ENCODE measurements around the gene FGD6.

FGD6 gene

DNA sequence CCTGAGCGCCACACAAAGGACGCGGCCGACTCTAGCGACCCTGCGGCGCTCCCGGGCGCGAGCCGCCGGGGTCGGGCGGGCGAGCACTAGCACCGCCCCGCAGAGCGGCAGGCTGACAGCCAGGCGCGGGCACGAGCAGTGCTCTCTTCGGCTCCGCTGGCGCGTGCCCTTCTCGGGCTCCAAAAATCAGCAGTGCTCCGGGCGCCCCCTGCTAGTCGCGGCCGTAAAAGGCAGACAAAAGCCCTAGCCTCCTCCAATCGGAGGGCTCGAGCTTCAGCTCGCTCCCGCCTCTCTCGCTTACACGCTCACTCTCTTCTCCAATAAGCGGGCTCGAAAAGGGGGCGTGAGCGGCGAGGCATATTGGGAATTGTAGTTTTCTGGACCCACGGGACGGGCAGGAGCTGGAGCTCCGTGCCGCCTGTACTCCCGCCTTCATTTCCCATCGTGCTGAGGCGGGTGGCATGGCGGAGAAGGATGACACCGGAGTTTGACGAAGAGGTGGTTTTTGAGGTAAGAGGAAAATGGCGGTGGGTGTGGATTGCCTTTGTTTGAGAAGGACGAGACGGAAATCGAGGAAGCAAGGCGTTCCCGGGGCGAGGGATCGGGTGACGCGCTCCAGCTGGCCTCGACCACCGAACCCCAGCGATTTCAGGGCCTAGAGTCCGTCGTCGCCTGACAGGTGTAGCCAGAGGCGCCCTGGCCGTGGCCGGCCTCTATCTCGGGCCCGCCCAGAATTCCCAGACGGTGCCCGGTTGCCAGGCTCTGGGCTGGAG is at the start of gene FGD6, which contains the start of gene VEZT:
Gene FGD6, minus strand, starts transcription at position 91 of the 773 bp plus-strand sequence. CDS start 227 bp downstream, outside the sequence.
Gene VEZT, plus strand, starts transcription at position 431 of the 773 bp plus-strand sequence. Its CDS starts 44 bp downstream, at position 475.
- Mint-ChIP-seq H3K27me3 (no peaks in the 10 kb centered on the region), H3K4me3 (peak within 1 kb of the TSS; percentile 87 to 93), H3K9me3 (no peaks in the 10 kb centered on the region), H3K36me3 (peaks cover 5 to 13% of the 10 kb centered on the region in 2 donors), H3K27ac (peak within 1 kb of the TSS; percentile 96), H3K4me1 (peaks cover 10 to 28% of the 10 kb centered on the region in 2 donors)
- ATAC-seq (replicated peaks) (peak; percentile 90 to 95), DNase-seq (peak; percentile 99)

DNA sequence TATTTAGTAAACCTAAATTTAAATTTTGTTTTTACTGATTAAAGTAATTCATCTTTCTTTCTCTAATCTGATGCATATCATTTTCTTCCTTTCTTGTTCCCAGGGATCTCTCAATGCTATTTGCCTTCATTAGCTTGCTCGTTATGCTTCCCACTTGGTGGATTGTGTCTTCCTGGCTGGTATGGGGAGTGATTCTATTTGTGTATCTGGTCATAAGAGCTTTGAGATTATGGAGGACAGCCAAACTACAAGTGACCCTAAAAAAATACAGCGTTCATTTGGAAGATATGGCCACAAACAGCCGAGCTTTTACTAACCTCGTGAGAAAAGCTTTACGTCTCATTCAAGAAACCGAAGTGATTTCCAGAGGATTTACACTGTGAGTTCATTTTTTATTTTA is 49.0 kb upstream of the FGD6 start:
- no peak for ATAC-seq (replicated peaks)
- no peaks in the 10 kb centered on the region for H3K4me1 Mint-ChIP-seq

DNA sequence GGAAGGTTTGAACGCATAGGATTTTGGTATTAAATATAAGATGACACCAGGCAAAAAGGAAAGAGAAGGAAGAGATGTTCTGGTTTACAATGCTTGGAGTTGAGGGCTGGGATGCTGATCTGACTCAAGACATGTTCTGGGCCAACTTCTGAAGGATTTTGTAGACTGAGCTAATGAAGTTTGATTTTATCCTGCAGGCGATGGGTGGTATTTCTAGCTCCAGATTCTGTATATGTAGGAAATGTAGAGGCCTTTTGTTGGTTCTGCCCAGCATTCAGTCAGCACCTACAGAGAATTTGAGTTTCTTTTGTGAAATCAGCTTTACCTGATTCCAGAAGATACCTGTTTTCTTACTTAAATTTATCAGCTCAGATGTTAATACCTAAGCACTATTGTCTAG is 48.5 kb upstream of the FGD6 start:
- Mint-ChIP-seq H3K36me3 (peaks cover 13 to 27% of the 10 kb centered on the region in 2 donors), H3K4me3 (no peak overlapping the region), H3K4me1 (no peaks in the 10 kb centered on the region), H3K27ac (no peak overlapping the region), H3K9me3 (no peaks in the 10 kb centered on the region), H3K27me3 (no peaks in the 10 kb centered on the region)
- ATAC-seq (replicated peaks) (no peak), DNase-seq (no peak)

More for the DNA sequence above, 49.0 kb upstream of the FGD6 start:
- Mint-ChIP-seq H3K4me3 (no peak overlapping the region), H3K9me3 (no peaks in the 10 kb centered on the region), H3K36me3 (peaks cover 13 to 27% of the 10 kb centered on the region in 2 donors), H3K27me3 (no peaks in the 10 kb centered on the region), H3K27ac (no peak overlapping the region)
- DNase-seq: no peak

DNA sequence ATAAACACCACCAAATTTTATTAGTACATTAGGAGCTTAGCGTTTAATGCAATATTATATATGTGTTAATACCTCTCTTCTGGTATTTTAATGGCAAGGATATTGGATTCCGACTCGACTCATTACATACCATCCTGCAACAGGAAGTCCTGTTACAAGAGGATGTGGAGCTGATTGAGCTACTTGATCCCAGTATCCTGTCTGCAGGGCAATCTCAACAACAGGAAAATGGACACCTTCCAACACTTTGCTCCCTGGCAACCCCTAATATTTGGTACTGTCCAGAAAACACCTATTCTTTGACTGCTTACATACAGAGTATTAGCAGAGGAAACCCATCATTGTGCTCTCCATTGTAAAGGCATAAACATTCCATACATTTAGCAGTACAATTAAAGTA is 45.5 kb upstream of the FGD6 start:
- peaks cover 16 to 36% of the 10 kb centered on the region in 2 donors for H3K36me3 Mint-ChIP-seq

DNA sequence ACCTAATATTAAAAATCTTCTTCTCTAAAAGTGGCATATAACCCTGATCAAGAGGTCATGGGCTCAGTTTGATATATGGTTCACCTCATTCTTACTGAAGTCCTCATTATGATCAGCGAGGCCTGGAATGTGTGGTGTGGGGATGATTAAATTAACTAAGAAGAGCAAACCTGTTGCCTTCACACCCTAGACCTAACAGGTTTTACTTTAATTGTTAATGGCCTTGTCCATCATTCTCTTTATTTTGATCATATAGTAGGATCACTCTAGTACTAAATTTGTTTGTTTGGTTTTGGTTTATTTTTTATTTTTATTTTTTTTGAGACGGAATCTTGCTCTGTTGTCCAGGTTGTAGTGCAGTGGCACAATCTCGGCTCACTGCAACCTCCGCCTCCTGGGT is 43.8 kb upstream of the FGD6 start:
- Mint-ChIP-seq H3K27me3 (no peaks in the 10 kb centered on the region), H3K4me1 (no peaks in the 10 kb centered on the region), H3K36me3 (peaks cover 13 to 37% of the 10 kb centered on the region in 2 donors), H3K9me3 (no peaks in the 10 kb centered on the region), H3K4me3 (no peak overlapping the region), H3K27ac (no peak overlapping the region)
- DNase-seq (no peak), ATAC-seq (replicated peaks) (no peak)

More for the DNA sequence above, 45.5 kb upstream of the FGD6 start:
- Mint-ChIP-seq H3K9me3 (no peaks in the 10 kb centered on the region), H3K27ac (no peak overlapping the region), H3K4me3 (no peak overlapping the region), H3K4me1 (no peaks in the 10 kb centered on the region), H3K27me3 (no peaks in the 10 kb centered on the region)
- ATAC-seq (replicated peaks) (no peak), DNase-seq (no peak)

DNA sequence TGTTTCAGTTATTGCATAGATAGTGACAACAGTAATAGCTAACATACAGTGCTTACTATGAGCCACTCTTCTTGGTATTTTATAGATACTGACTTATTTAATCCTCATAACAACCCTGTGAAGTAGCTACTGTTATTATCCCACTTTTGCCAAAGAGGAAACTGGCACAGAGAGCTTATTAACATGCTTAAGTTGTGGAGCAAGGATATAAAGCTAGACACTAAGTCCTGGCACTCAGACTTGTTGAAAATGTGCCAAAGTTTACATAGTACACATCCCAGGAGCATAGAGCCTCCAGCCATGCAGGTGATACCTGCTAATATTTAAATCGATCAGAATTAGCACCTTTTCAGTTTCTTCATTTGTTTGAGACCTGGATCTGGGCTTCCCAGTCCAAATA is 42.1 kb upstream of the FGD6 start:
- Mint-ChIP-seq H3K9me3 (no peaks in the 10 kb centered on the region), H3K36me3 (peaks cover 22 to 48% of the 10 kb centered on the region in 2 donors), H3K27ac (no peak overlapping the region), H3K4me3 (no peak overlapping the region), H3K4me1 (no peaks in the 10 kb centered on the region), H3K27me3 (no peaks in the 10 kb centered on the region)
- no peak for ATAC-seq (replicated peaks)
- no peak for DNase-seq

DNA sequence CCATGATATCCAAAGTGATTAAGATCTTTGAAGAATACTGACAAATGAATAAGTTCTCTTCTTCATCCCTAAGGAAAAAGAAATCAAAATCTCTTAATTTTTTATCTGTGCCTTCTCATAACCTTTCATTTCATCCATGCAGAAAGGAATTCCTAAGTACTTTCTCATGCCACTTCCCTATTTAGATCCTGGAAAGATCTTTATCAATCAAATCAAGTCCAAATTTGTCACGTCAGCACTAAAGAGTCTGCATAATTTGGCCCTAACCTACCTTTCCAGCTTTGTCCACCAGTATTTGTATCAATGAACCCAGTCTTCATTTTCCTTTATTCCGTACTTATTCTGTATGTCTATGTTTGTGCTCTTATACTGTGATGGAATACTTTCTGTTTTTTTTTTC is 41.5 kb upstream of the FGD6 start:
- ATAC-seq (replicated peaks): no peak

DNA sequence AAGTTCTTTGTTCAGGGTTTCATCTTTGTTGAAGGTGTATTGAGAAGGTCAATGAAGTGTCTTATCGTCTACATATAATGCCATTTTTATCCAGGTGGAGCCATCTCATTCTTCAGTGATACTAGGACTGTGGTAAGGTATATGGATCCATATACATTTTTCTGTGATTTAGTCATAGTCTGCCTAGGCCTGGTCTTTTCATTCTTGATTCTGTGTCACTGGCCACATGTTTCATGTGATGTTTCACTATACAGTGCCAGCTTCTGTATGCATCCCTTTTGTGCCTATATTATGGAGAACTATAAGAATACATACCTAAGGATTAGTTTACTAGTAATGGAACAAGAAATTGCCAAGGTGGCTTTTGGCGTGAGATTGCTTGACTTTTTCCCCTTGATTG is 40.9 kb upstream of the FGD6 start:
- H3K27me3 Mint-ChIP-seq: no peaks in the 10 kb centered on the region
- no peak overlapping the region for H3K4me3 Mint-ChIP-seq
- no peaks in the 10 kb centered on the region for H3K4me1 Mint-ChIP-seq
- H3K36me3 Mint-ChIP-seq: peaks cover 24 to 45% of the 10 kb centered on the region in 2 donors
- no peak overlapping the region for H3K27ac Mint-ChIP-seq
- H3K9me3 Mint-ChIP-seq: no peaks in the 10 kb centered on the region
- ATAC-seq (replicated peaks) (no peak), DNase-seq (no peak)

More for the DNA sequence above, 41.5 kb upstream of the FGD6 start:
- Mint-ChIP-seq H3K9me3 (no peaks in the 10 kb centered on the region), H3K36me3 (peaks cover 22 to 48% of the 10 kb centered on the region in 2 donors), H3K27me3 (no peaks in the 10 kb centered on the region), H3K4me1 (no peaks in the 10 kb centered on the region), H3K4me3 (no peak overlapping the region), H3K27ac (no peak overlapping the region)
- no peak for DNase-seq

DNA sequence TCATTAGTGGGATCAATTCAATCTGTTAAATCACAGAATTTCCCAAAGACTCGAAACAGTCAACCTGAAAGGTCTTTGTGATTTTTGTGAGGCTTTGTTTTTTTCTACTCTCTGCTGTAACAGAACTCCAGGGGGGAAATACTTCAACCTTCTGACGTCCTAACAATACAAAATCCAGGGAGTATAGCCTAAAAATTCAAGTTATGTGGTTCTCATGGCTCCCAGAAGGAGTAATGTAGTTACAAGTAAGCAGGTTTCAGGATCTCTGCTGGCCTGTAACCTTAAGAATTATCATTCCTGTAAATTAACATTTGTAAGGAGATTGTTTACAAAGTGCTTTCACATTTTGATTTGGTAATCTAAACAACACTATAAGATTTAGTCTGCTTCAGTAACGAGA is 40.3 kb upstream of the FGD6 start:
- no peak for ATAC-seq (replicated peaks)
- Mint-ChIP-seq H3K4me1 (no peaks in the 10 kb centered on the region), H3K9me3 (no peaks in the 10 kb centered on the region), H3K27me3 (no peaks in the 10 kb centered on the region), H3K4me3 (no peak overlapping the region), H3K27ac (no peak overlapping the region), H3K36me3 (peaks cover 26 to 48% of the 10 kb centered on the region in 2 donors)
- DNase-seq: no peak

DNA sequence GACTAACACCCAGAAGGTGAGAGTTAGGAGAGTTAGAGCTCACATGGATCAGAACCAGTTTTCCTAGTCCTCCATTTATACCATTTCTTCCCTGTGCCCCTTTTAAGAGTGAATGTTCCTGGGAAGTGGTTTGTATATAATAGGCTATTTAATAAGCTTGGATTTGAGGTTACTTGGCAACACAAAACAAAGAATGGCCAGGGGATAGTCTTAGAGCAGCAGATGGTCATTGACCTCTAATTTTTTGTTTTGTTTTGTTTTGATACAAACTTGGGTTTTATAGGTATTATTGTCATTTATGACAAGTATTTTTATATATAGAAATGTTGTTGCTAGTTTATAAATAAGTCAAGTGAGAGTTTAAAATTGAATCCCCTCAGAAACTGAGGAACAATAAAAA is 36.1 kb upstream of the FGD6 start:
- peaks cover 24 to 34% of the 10 kb centered on the region in 2 donors for H3K36me3 Mint-ChIP-seq
- no peak overlapping the region for H3K27ac Mint-ChIP-seq
- H3K27me3 Mint-ChIP-seq: no peaks in the 10 kb centered on the region
- H3K9me3 Mint-ChIP-seq: no peaks in the 10 kb centered on the region
- H3K4me1 Mint-ChIP-seq: peaks cover 2 to 4% of the 10 kb centered on the region in 2 donors
- H3K4me3 Mint-ChIP-seq: no peak overlapping the region
- DNase-seq (no peak), ATAC-seq (replicated peaks) (no peak)

DNA sequence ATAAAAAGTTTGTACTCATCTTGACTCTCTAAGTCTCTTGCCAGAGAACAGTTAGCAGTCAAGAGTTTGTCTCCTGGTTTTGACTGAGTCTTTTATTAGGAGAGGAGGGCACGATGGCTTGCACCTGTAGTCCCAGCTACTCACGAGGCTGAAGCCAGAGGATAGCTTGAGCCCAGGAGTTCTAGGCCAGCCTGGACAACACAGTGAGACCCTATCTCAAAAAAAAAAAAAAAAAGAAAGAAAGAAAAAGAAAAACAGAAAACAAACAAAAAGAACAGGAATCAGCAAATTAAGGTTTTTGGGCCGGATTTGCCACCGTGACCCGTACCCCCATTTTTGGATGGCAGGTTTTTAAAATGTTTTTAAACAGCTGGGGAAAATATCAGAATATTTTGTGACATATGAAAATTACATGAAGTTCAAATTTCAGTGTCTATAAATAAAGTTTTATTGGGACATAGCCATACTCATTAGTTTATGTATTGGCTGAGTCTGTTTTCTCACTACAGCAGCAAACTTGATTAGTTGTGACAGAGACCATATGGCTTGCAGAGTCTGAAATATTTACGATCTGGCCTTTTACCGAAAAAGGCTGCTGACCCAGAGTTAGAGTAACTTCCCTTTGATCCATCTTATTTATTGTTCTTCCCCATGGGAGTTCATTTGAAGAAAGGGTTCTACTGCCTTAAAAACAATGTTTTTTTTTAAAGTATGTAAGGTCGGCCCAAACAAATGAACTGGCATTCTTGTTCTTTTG is 31.5 kb upstream of the FGD6 start:
- no peak for DNase-seq
- H3K36me3 Mint-ChIP-seq: peaks cover 13% of the 10 kb centered on the region in 2 donors
- H3K27me3 Mint-ChIP-seq: no peaks in the 10 kb centered on the region
- no peak for ATAC-seq (replicated peaks)
- peaks cover 5 to 6% of the 10 kb centered on the region in 2 donors for H3K4me1 Mint-ChIP-seq
- no peaks in the 10 kb centered on the region for H3K9me3 Mint-ChIP-seq
- no peak overlapping the region for H3K27ac Mint-ChIP-seq
- H3K4me3 Mint-ChIP-seq: no peak overlapping the region

DNA sequence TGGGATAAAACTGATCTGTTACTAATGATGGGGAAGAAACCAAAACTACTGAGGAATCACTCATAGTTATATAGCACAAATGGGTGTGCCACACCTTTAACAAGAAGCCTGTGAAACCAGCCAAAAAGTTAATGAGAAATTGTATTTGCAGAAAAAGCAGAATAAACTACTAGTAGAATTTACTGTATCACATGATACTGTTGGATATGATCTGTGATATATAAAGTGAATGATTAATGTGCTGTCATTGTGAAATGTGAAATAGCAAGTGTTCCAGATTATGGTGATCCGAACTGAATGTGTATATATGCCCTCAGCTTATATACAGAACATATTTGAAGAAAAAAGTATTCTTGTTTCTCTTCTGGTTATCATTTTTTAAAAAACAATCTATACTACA is 30.8 kb upstream of the FGD6 start:
- Mint-ChIP-seq H3K9me3 (no peaks in the 10 kb centered on the region), H3K27me3 (no peaks in the 10 kb centered on the region), H3K4me3 (no peak overlapping the region), H3K36me3 (peaks cover 11 to 14% of the 10 kb centered on the region in 2 donors), H3K27ac (no peak overlapping the region), H3K4me1 (peaks cover 5 to 6% of the 10 kb centered on the region in 2 donors)
- no peak for DNase-seq
- no peak for ATAC-seq (replicated peaks)

DNA sequence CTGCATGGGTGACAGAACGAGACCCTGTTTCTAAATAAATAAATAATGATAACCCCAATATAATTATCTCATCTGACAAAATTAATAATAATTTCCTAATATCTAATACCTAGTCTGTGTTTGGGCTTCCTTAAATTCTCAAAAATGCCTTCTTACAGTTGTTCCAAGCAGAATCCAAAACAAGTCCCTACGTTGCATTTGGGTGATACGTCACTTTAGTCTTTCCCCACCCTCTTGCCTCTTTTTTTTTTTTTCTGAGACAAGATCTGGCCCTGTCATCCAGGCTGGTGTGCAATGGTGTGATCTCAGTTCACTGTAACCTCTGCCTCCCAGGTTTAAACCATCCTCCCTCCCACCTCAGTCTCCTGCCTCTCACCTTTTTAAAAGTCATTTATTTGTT is 27.1 kb upstream of the FGD6 start:
- H3K36me3 Mint-ChIP-seq: peaks cover 7 to 14% of the 10 kb centered on the region in 2 donors

DNA sequence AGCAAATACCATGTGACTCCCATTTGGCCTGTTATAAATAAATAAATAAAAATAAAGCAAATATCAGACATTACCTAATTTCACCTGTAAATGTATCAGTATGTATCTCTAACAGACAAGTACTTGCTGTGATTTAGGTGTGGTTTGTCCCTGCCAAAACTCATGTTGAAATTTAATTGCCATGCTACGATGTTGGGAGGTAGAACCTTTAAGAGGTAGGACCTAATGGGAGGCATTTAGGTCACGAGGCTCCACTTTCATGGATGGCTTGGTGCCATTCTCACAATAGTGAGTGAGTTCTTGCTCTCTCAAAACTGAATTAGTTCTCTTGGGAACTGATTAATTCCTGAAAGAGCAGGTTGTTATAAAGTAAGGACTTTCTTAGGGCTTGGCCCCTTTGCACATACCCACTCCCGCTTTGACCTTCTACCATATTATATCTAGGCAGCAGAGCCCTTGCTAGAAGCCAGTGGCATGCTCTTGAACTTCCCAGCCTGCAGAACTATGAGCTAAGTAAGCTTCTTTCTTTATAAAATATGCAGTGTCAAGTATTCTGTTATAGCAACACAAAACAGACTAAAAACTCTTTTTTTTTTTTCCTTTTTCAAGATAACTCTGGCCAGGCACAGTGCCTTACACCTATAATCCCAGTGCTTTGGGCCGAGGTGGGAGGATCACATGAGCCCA is 26.4 kb upstream of the FGD6 start:
- no peaks in the 10 kb centered on the region for H3K9me3 Mint-ChIP-seq
- DNase-seq (no peak), ATAC-seq (replicated peaks) (no peak)
- peaks cover 14 to 20% of the 10 kb centered on the region in 2 donors for H3K4me1 Mint-ChIP-seq
- H3K27ac Mint-ChIP-seq: no peak overlapping the region
- no peak overlapping the region for H3K4me3 Mint-ChIP-seq
- no peaks in the 10 kb centered on the region for H3K27me3 Mint-ChIP-seq
- H3K36me3 Mint-ChIP-seq: peaks cover 7 to 16% of the 10 kb centered on the region in 2 donors

More for the DNA sequence above, 27.1 kb upstream of the FGD6 start:
- ATAC-seq (replicated peaks) (no peak), DNase-seq (no peak)
- Mint-ChIP-seq H3K4me3 (no peak overlapping the region), H3K27me3 (no peaks in the 10 kb centered on the region), H3K9me3 (no peaks in the 10 kb centered on the region), H3K27ac (no peak overlapping the region), H3K4me1 (peaks cover 12 to 19% of the 10 kb centered on the region in 2 donors)
